ENCODE results near the gene CRYL1. TPM values are rescaled to one million over a fixed set of nuclear protein-coding genes. Genes with fewer than 3 reads are reported as not detected.

Gene CRYL1
- polyA plus RNA-seq, 2 of the 4 experiments (the other 2 are of a cell fraction), result 4.1 to 17.4 TPM

GRCh38 chr13:20371825-20372224, 153.8 kb downstream of the CRYL1 start:
- DNase-seq (ENCODE audit: low read depth in 1 of 2, low spot score in 1 of 2) (no peak), FAIRE-seq (no peak), ATAC-seq (no peak)
- ChIA-PET POLR2A (no interaction called here), CTCF (no interaction called here)
- no peak overlapping the region for H3K4me3 ChIP-seq
- WGBS (ENCODE audit: missing lambda C conversion rate), result 48% methylated on average over 4 of the region's 4 CpGs
- H3K9me3 ChIP-seq, result no peaks in the 10 kb centered on the region
- no peak overlapping the region for H3K4me2 ChIP-seq
- H3K4me1 ChIP-seq, result no peaks in the 10 kb centered on the region
- TF ChIP-seq USF2 (IDR thresholded peaks at IDR 0.05) (no peak), MAFK (IDR thresholded peaks at IDR 0.05; ENCODE audit: partially characterized antibody) (peak; percentile 77)
- no peak overlapping the region for H3K27ac ChIP-seq

GRCh38 chr13:20370815-20371421, 154.7 kb downstream of the CRYL1 start:
- DNase-seq (ENCODE audit: low read depth in 1 of 2, low spot score in 1 of 2) (no peak), FAIRE-seq (no peak), ATAC-seq (no peak)
- H3K4me3 ChIP-seq, result no peak overlapping the region
- H3K4me1 ChIP-seq, result no peaks in the 10 kb centered on the region
- no peak overlapping the region for H3K4me2 ChIP-seq
- ChIA-PET CTCF (interaction anchor here (1.3 kb wide), 1 partner anchor 12 kb away, joined by 4 read pairs; no protein-coding TSS in a partner anchor), POLR2A (no interaction called here)
- TF ChIP-seq FOSB (CRISPR knock-in tag; IDR thresholded peaks at IDR 0.05) (no peak), ATOH8 (CRISPR knock-in tag; IDR thresholded peaks at IDR 0.05; ENCODE audit: low read depth) (no peak), HES2 (IDR thresholded peaks at IDR 0.05) (no peak), EHMT2 (IDR thresholded peaks at IDR 0.05; ENCODE audit: low read depth) (no peak), NR3C1 (IDR thresholded peaks at IDR 0.05) (no peak), HOXB5 (CRISPR knock-in tag; IDR thresholded peaks at IDR 0.05) (no peak), CBX8 (IDR thresholded peaks at IDR 0.05) (no peak), REST (IDR thresholded peaks at IDR 0.05) (no peak), POLR2AphosphoS2 (conservative IDR thresholded peaks at IDR 0.05; ENCODE audit: low read length) (no peak), NPAS2 (CRISPR knock-in tag; IDR thresholded peaks at IDR 0.05; ENCODE audit: borderline replicate concordance) (no peak), KDM5A (IDR thresholded peaks at IDR 0.05) (no peak), HEYL (CRISPR knock-in tag; IDR thresholded peaks at IDR 0.05) (no peak), EHF (CRISPR knock-in tag; IDR thresholded peaks at IDR 0.05) (no peak), CEBPB (IDR thresholded peaks at IDR 0.05) (no peak), CBX2 (IDR thresholded peaks at IDR 0.05; ENCODE audit: borderline replicate concordance, low read depth) (no peak), CHD2 (IDR thresholded peaks at IDR 0.05; ENCODE audit: low read length, partially characterized antibody) (no peak)
- WGBS (ENCODE audit: missing lambda C conversion rate), result 77% methylated on average over 2 of the region's 2 CpGs
- H3K27ac ChIP-seq, result no peak overlapping the region
- H3K9me3 ChIP-seq, result no peaks in the 10 kb centered on the region

- 72% methylated on average over 8 of the region's 8 CpGs for WGBS (ENCODE audit: missing lambda C conversion rate)
- no peaks in the 10 kb centered on the region for H3K9me3 ChIP-seq
- DNase-seq (ENCODE audit: low read depth in 1 of 2, low spot score in 1 of 2) (no peak), FAIRE-seq (no peak), ATAC-seq (no peak)
- ChIA-PET POLR2A (no interaction called here), CTCF (interaction anchor here (0.6 to 1.3 kb wide), 2 partner anchors 13 to 1000 kb away, joined by 4 read pairs; no protein-coding TSS in a partner anchor)
- H3K4me2 ChIP-seq, result no peak overlapping the region
- no peak overlapping the region for H3K4me3 ChIP-seq
- H3K27ac ChIP-seq, result no peak overlapping the region
- no peaks in the 10 kb centered on the region for H3K4me1 ChIP-seq
- TF ChIP-seq HOXB5 (CRISPR knock-in tag; IDR thresholded peaks at IDR 0.05) (no peak), EHF (CRISPR knock-in tag; IDR thresholded peaks at IDR 0.05) (no peak), TFCP2L1 (CRISPR knock-in tag; IDR thresholded peaks at IDR 0.05) (no peak), RNF2 (IDR thresholded peaks at IDR 0.05; ENCODE audit: borderline replicate concordance, low read depth) (no peak), ELK1 (IDR thresholded peaks at IDR 0.05; ENCODE audit: low read depth, low read length) (no peak), ZC3H11A (IDR thresholded peaks at IDR 0.05) (no peak), HMGXB4 (CRISPR knock-in tag; IDR thresholded peaks at IDR 0.05; ENCODE audit: borderline replicate concordance) (no peak), USF2 (IDR thresholded peaks at IDR 0.05) (no peak), NFE2L2 (conservative IDR thresholded peaks at IDR 0.05; ENCODE audit: low read length) (no peak)
These were observed 155.7 kb downstream of the CRYL1 start for GRCh38 chr13:20369886-20370361.
